OCI-LY3 (cell line): ENCODE measurements around the gene TMEM260.

ENCODE experiments used
- CTCF ChIP-seq: fragments of 200-600, 300-600 bp; sonication (generic); IDR thresholded peaks from 2 replicates; pipeline ENCODE4 v1.5.1; 2014; ENCODE audit warnings: antibody characterized with exemption, low read length, low read depth
- EZH2phosphoT487 ChIP-seq: fragments of 200-600 bp; shearing (Covaris generic); IDR thresholded peaks from 2 replicates; pipeline ENCODE4 v1.6.1; 2018; ENCODE audit warnings: antibody characterized with exemption, mixed run types, low read depth

GRCh38 chr14:56549721-56550120 lies 29.9 kb upstream of the TMEM260 start:
- no peak for TF ChIP-seq CTCF
- no peak for TF ChIP-seq EZH2phosphoT487
